GM18502 (cell line): ENCODE results near the gene BCAS1.
"Not testable (repeated sequence)": the region's sequence is repeated elsewhere in the genome, so short reads cannot be mapped to it uniquely, and the experiment has no call there.

ENCODE experiments used
- ATAC-seq: cut with Tn5 transposase; IDR thresholded peaks from one replicate; pipeline ENCODE4 v1.9.1; 2021; ENCODE audit warnings: mild to moderate bottlenecking; ENCODE audit not compliant: unreplicated experiment, poor library complexity

Gene BCAS1

GRCh38 chr20:53973882-53974281, 96.5 kb downstream of the BCAS1 start:
- not testable (repeated sequence) for ATAC-seq

GRCh38 chr20:53972179-53972578, 98.2 kb downstream of the BCAS1 start:
- no peak for ATAC-seq

GRCh38 chr20:53971096-53971683, 99.2 kb downstream of the BCAS1 start:
- ATAC-seq = no peak

GRCh38 chr20:53970232-53970631, 100.2 kb downstream of the BCAS1 start:
- ATAC-seq = no peak

GRCh38 chr20:53967527-53967926, 102.9 kb downstream of the BCAS1 start:
- ATAC-seq = no peak

GRCh38 chr20:53966774-53967398, 103.5 kb downstream of the BCAS1 start:
- ATAC-seq = no peak

- ATAC-seq = no peak
These were observed 105.7 kb downstream of the BCAS1 start for GRCh38 chr20:53964501-53965253.

GRCh38 chr20:53964067-53964466, 106.3 kb downstream of the BCAS1 start:
- no peak for ATAC-seq

- no peak for ATAC-seq
These were observed 106.8 kb downstream of the BCAS1 start for GRCh38 chr20:53963635-53964034.

- ATAC-seq = no peak
These were observed 108.0 kb downstream of the BCAS1 start for GRCh38 chr20:53962388-53962787.

GRCh38 chr20:53961527-53961926, 108.9 kb downstream of the BCAS1 start:
- ATAC-seq = no peak

GRCh38 chr20:53960579-53961272, 109.7 kb downstream of the BCAS1 start:
- no peak for ATAC-seq

GRCh38 chr20:53959911-53960578, 110.3 kb downstream of the BCAS1 start:
- ATAC-seq = no peak

GRCh38 chr20:53958260-53958659, 112.1 kb downstream of the BCAS1 start:
- ATAC-seq = no peak

- no peak for ATAC-seq
These were observed 112.8 kb downstream of the BCAS1 start for GRCh38 chr20:53957451-53958172.

- no peak for ATAC-seq
These were observed 114.2 kb downstream of the BCAS1 start for GRCh38 chr20:53956013-53956715.

GRCh38 chr20:53954723-53955658, 115.4 kb downstream of the BCAS1 start:
- ATAC-seq = no peak

- ATAC-seq = no peak
These were observed 117.8 kb downstream of the BCAS1 start for GRCh38 chr20:53952528-53953096.
